Measurements from ENCODE around the gene SNRNP200.

DNA sequence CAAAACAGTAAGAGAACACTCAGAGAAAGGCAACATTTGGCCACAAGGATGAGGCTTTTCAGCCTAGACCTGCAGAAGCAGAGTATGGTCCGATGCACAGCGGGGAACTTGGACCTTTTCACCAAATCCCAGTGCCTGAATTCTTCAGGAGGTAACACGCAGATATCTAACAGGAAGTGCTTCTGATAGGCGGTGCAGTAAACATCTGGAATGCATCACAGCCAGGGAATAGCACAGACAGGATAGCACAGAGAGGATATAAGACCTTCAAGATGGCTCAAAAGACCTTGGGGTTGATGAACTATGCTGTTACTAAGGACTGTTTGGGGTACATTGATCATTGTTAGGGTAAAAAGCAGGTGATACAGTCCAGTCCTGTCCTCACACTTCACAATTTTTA lies 41.3 kb downstream of the SNRNP200 start:
- TF ChIP-seq, protein P1, sequence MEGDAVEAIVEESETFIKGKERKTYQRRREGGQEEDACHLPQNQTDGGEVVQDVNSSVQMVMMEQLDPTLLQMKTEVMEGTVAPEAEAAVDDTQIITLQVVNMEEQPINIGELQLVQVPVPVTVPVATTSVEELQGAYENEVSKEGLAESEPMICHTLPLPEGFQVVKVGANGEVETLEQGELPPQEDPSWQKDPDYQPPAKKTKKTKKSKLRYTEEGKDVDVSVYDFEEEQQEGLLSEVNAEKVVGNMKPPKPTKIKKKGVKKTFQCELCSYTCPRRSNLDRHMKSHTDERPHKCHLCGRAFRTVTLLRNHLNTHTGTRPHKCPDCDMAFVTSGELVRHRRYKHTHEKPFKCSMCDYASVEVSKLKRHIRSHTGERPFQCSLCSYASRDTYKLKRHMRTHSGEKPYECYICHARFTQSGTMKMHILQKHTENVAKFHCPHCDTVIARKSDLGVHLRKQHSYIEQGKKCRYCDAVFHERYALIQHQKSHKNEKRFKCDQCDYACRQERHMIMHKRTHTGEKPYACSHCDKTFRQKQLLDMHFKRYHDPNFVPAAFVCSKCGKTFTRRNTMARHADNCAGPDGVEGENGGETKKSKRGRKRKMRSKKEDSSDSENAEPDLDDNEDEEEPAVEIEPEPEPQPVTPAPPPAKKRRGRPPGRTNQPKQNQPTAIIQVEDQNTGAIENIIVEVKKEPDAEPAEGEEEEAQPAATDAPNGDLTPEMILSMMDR (IDR thresholded peaks at IDR 0.05; ENCODE audit: insufficient read depth, low read depth, low read length), result no peak
- no peak for TF ChIP-seq EZH2 (IDR thresholded peaks at IDR 0.05; ENCODE audit: insufficient read depth, low read length)

Measured in astrocyte (in vitro differentiated cells and primary cell).